ENCODE results near the gene RBM33.
"Not testable (repeated sequence)": the region's sequence is repeated elsewhere in the genome, so short reads cannot be mapped to it uniquely, and the experiment has no call there.

Gene RBM33

GRCh38 chr7:155815332-155816191 is 171.1 kb downstream of the RBM33 start:
- peak; percentile 65 for TF ChIP-seq CTCF (IDR thresholded peaks at IDR 0.05; ENCODE audit: insufficient read depth, missing control alignments)
- FAIRE-seq: no peak
- DNase-seq (ENCODE audit: insufficient read length, low spot score): no peak

DNA sequence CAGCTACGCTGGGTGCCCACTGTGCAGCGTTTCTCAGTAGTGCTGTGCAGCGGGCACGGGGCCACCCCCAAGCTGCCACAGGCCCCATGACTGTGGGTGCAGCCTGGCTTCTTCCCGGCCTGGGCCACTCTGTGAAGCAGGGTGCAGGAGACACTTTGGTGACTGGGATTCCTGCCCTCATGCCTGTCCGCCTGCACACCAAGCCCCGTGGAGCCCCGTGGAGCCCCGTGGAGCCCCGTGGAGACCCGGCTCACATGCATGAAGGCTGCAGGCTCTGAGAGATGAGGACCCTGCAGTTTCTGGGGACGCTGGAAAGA is 171.7 kb downstream of the RBM33 start:
- no peak for FAIRE-seq
- DNase-seq (ENCODE audit: insufficient read length, low spot score): no peak
- no peak for TF ChIP-seq CTCF (IDR thresholded peaks at IDR 0.05; ENCODE audit: insufficient read depth, missing control alignments)

- DNase-seq (ENCODE audit: insufficient read length, low spot score): no peak
- TF ChIP-seq CTCF (IDR thresholded peaks at IDR 0.05; ENCODE audit: insufficient read depth, missing control alignments): no peak
- FAIRE-seq: no peak
Observed at GRCh38 chr7:155816996-155817395, 172.5 kb downstream of the RBM33 start.

DNA sequence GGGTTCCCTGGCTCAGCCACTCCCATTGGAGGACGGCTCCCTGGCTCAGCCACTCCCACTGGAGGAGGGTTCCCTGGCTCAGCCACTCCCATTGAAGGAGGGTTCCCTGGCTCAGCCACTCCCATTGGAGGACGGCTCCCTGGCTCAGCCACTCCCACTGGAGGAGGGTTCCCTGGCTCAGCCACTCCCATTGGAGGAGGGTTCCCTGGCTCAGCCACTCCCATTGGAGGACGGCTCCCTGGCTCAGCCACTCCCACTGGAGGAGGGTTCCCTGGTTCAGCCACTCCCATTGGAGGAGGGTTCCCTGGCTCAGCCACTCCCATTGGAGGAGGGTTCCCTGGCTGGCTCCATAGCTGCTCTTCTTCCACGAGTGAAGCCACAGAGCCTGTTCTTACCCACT is 173.1 kb downstream of the RBM33 start:
- not testable (repeated sequence) for DNase-seq (ENCODE audit: insufficient read length, low spot score); FAIRE-seq

- FAIRE-seq: no peak
- TF ChIP-seq CTCF (IDR thresholded peaks at IDR 0.05; ENCODE audit: insufficient read depth, missing control alignments): no peak
- DNase-seq (ENCODE audit: insufficient read length, low spot score): no peak
Observed at GRCh38 chr7:155818154-155818819, 173.8 kb downstream of the RBM33 start.

DNA sequence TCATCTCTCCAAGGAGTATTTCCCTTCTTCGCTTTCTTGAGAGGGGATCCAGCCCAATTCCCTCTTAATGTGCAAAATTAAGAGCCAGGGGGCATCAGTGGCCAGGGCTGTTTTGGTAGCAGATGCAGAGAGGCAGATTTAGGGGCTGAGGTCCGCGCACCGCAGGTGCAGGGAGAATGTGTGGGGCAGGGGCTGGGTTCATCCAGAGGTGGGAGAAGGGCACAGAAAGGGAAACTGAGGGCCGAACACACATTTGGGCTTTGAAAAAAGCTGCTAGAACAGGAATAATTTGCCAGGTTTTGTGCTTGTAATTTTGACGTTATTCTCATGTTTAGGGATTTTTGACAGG is 174.3 kb downstream of the RBM33 start:
- DNase-seq (ENCODE audit: insufficient read length, low spot score) (no peak), FAIRE-seq (no peak)
- TF ChIP-seq CTCF (IDR thresholded peaks at IDR 0.05; ENCODE audit: insufficient read depth, missing control alignments): no peak

DNA sequence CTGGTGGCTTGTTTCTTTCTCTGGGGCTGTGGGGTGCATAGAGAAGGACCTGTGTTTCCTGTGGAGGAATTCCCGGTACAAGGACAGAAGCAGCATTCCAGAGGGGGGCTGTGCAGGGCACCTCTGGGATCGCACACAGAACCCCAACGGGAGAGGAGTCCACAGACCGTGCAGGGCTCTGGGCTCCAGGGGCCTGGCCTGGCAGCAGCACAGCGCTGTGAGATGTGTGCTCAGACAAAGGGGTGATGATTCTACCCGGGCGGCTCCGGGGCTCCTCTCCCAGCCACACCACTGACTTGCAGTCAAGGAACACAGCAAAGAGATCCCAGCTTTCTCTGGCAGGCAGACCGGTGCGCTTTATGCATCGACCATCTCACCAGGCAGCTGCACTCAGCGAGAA is 174.7 kb downstream of the RBM33 start:
- FAIRE-seq: no peak
- no peak for DNase-seq (ENCODE audit: insufficient read length, low spot score)
- TF ChIP-seq CTCF (IDR thresholded peaks at IDR 0.05; ENCODE audit: insufficient read depth, missing control alignments): no peak

Measured in D721Med (cell line).